ENCODE measurements around the gene MAFB. TPM values are rescaled to one million over a fixed set of nuclear protein-coding genes. Genes with fewer than 3 reads are reported as not detected.

The MAFB gene
- 0.39 and 3.0 TPM in 2 replicates for total RNA-seq

DNA sequence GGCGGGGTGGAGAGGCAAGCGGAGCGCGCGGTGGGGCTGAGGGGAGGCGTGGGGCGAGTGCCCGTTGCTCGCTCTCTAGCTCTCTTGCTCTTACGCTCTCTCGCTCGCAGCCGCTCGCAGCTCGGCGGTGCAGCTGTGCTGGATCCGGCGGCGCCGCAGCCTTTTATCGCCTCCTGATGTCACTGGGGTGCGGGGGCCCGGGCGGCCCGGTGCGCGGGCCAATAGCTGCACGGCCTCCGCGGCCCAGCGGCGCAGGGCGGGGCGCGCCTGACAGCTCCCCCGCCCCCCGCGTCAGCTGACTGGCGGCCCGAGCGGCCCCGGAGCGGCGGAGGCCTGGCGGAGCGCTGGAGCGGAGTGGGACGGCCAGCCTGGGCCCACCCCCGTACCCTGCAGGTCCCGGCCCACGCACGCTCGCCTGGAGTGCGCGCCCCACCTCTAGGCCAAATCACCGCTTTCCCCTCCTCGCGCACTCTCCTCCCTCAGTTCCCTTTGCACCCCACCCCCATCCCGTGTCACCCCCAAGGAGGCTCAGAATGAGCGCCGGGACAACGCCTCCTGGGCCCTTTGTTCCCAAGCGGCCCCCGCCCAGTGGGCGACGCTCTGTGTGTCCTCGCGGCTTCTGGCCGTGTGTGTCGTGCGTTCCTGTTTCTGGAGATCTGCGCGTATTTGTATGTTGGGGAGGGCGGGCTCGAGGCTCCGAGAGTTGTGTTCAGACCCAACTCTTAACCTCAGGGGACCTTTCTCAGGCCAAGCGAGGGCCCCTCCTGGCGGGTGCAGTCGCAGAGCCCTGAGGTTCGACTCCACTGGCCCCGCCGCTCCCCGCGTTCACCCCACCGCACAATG, at the start of gene MAFB:
MAFB (minus strand) TSS at position 137 of the 843 bp plus-strand sequence. CDS start 386 bp downstream, outside the sequence.

